Keratinocyte (primary cell): ENCODE data around the gene ZNF93.
"Not testable (repeated sequence)": the region's sequence is repeated elsewhere in the genome, so short reads cannot be mapped to it uniquely, and the experiment has no call there.

Experiments
- EZH2 ChIP-seq: IDR thresholded peaks from one replicate; pipeline ENCODE4 v1.6.1; 2012; ENCODE audit warnings: inconsistent platforms, mild to moderate bottlenecking, low read length, moderate library complexity
- TF ChIP-seq, protein P1 (sequence below), 3 experiments: IDR thresholded peaks in 1 of 3; conservative IDR thresholded peaks in 1 of 3; optimal IDR thresholded peaks in 1 of 3; 2 replicates in 2 of 3; 3 replicates in 1 of 3; pipeline versions ENCODE3 to v1.5.1; 2011; ENCODE audit warnings: low read length in 3 of 3, mild to moderate bottlenecking in 3 of 3, moderate library complexity in 2 of 3, control low read depth in 1 of 3, inconsistent platforms in 1 of 3; ENCODE audit not compliant: insufficient read depth in 2 of 3; ENCODE audit errors: extremely low read depth in 1 of 3

DNA sequence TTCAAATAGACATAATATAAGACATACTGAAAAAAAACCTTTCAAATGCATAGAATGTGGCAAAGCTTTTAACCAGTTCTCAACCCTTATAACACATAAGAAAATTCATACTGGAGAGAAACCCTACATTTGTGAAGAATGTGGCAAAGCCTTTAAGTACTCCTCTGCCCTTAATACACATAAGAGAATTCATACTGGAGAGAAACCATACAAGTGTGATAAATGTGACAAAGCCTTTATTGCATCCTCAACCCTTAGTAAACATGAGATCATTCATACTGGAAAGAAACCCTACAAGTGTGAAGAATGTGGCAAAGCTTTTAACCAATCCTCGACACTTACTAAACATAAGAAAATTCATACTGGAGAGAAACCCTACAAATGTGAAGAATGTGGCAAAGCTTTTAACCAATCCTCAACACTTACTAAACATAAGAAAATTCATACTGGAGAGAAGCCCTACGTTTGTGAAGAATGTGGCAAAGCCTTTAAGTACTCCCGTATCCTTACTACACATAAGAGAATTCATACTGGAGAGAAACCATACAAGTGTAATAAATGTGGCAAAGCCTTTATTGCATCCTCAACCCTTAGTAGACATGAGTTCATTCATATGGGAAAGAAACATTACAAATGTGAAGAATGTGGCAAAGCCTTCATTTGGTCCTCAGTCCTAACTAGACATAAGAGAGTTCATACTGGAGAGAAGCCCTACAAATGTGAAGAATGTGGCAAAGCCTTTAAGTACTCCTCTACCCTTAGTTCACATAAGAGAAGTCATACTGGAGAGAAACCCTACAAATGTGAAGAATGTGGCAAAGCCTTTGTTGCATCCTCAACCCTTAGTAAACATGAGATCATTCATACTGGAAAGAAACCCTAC, 32.9 kb downstream of the ZNF93 start:
- TF ChIP-seq, protein P1, sequence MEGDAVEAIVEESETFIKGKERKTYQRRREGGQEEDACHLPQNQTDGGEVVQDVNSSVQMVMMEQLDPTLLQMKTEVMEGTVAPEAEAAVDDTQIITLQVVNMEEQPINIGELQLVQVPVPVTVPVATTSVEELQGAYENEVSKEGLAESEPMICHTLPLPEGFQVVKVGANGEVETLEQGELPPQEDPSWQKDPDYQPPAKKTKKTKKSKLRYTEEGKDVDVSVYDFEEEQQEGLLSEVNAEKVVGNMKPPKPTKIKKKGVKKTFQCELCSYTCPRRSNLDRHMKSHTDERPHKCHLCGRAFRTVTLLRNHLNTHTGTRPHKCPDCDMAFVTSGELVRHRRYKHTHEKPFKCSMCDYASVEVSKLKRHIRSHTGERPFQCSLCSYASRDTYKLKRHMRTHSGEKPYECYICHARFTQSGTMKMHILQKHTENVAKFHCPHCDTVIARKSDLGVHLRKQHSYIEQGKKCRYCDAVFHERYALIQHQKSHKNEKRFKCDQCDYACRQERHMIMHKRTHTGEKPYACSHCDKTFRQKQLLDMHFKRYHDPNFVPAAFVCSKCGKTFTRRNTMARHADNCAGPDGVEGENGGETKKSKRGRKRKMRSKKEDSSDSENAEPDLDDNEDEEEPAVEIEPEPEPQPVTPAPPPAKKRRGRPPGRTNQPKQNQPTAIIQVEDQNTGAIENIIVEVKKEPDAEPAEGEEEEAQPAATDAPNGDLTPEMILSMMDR (optimal IDR thresholded peaks at IDR 0.05 in 1 of 3, IDR thresholded peaks at IDR 0.05 in 1 of 3, conservative IDR thresholded peaks at IDR 0.05 in 1 of 3; ENCODE audit: extremely low read depth in 1 of 3, insufficient read depth in 2 of 3, low read length in 3 of 3), result not testable (repeated sequence)
- not testable (repeated sequence) for TF ChIP-seq EZH2
